Lower leg skin (tissue), 4 donors: ENCODE measurements around the gene NDUFV1. TPM values are rescaled to one million over a fixed set of nuclear protein-coding genes. Genes with fewer than 3 reads are reported as not detected.

Source experiments
- DNase-seq, 2 donors: peaks; one replicate each; pipeline ENCODE4 v3.0.0-alpha.2; 2019; ENCODE audit warnings: low spot score in 2 of 2
- H3K4me3 ChIP-seq: fragments of 200-600 bp; sonication (generic); 2 replicates; pipeline ENCODE4 v1.5.1; 2017; ENCODE audit warnings: mild to moderate bottlenecking, low read depth; ENCODE audit not compliant: poor library complexity, severe bottlenecking
- POLR2A ChIP-seq, 2 donors: fragments of 450-650 bp; IDR thresholded peaks; one replicate each; pipeline ENCODE4 v1.6.1; 2016 to 2017; ENCODE audit warnings: antibody characterized with exemption in 2 of 2, mild to moderate bottlenecking in 1 of 2, moderate library complexity in 1 of 2
- WGBS, 2 donors: methylation state at CpG; one replicate each; pipeline ENCODE4 v1.1.5; 2018; 5-methylcytosine and 5-hydroxymethylcytosine counted together
- intact Hi-C: fragments of 100-400 bp; cut with DNase I; formaldehyde crosslinking; loops from one replicate; pipeline ENCODE4 v1.15.0; 2023; ENCODE audit warnings: low total_unique reads
- total RNA-seq, 4 donors: library from RNA; depleted of rRNA; stranded (reverse); fragments of >200 nt; gene quantifications; one replicate each; pipeline ENCODE4 v1.1.0, GENCODE V29; 2016
- TF ChIP-seq, protein P1 (sequence below), 3 donors: fragments of 450-650 bp; IDR thresholded peaks; one replicate each; pipeline ENCODE4 v1.5.1; 2016; ENCODE audit warnings: antibody characterized with exemption in 3 of 3, mild to moderate bottlenecking in 3 of 3, moderate library complexity in 2 of 3

Gene NDUFV1
- total RNA-seq, 4 donors from 2014 or later: 238 to 283 (median 269) TPM

DNA sequence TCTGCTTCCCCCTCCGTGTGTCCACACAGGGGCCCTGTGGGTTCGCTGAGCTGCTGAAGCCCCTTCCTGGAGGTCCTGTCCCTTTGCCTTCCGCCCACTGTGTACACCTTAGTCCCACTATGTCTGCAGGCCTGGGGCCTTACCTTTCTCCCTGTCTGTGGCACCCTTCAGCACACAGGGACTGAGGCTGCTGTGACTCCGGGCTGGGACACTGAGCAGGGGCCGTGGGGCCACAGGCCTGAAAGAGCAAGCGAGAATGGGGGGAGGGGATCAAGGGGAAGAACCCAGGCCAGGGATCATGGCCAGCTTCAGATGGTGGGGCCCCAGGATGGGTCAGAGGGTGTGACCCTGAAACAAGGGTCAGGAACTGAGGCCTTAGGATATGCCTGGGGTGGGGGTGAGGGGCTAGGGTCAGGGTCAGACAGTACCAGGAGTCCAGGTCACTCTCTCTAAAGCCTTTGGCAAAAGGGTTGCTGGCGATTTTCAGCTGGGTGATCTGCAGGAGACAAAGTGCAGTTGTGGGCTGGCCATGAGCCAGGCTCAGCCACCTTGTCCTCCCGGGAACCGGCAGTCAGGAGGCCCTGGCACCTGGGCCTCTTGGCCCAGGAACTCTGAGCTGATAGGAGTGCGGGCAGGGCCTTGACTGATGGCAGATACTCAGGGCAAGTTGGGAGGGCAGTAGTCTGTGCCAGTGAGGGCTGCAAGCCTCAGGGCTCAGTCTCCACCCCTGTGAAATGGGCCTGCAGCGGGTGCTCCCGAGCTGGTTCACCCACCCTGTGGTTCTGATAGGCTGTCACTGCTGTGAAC is 25.6 kb downstream of the NDUFV1 start:
- no peak for DNase-seq
- H3K4me3 ChIP-seq: no peak overlapping the region
- intact Hi-C loops: no loop called here
- 79 to 80% methylated on average over 12 of the region's 12 CpGs for WGBS, 2 donors
- no peak for TF ChIP-seq POLR2A (IDR thresholded peaks at IDR 0.05)
- TF ChIP-seq, protein P1, sequence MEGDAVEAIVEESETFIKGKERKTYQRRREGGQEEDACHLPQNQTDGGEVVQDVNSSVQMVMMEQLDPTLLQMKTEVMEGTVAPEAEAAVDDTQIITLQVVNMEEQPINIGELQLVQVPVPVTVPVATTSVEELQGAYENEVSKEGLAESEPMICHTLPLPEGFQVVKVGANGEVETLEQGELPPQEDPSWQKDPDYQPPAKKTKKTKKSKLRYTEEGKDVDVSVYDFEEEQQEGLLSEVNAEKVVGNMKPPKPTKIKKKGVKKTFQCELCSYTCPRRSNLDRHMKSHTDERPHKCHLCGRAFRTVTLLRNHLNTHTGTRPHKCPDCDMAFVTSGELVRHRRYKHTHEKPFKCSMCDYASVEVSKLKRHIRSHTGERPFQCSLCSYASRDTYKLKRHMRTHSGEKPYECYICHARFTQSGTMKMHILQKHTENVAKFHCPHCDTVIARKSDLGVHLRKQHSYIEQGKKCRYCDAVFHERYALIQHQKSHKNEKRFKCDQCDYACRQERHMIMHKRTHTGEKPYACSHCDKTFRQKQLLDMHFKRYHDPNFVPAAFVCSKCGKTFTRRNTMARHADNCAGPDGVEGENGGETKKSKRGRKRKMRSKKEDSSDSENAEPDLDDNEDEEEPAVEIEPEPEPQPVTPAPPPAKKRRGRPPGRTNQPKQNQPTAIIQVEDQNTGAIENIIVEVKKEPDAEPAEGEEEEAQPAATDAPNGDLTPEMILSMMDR (IDR thresholded peaks at IDR 0.05): no peak

DNA sequence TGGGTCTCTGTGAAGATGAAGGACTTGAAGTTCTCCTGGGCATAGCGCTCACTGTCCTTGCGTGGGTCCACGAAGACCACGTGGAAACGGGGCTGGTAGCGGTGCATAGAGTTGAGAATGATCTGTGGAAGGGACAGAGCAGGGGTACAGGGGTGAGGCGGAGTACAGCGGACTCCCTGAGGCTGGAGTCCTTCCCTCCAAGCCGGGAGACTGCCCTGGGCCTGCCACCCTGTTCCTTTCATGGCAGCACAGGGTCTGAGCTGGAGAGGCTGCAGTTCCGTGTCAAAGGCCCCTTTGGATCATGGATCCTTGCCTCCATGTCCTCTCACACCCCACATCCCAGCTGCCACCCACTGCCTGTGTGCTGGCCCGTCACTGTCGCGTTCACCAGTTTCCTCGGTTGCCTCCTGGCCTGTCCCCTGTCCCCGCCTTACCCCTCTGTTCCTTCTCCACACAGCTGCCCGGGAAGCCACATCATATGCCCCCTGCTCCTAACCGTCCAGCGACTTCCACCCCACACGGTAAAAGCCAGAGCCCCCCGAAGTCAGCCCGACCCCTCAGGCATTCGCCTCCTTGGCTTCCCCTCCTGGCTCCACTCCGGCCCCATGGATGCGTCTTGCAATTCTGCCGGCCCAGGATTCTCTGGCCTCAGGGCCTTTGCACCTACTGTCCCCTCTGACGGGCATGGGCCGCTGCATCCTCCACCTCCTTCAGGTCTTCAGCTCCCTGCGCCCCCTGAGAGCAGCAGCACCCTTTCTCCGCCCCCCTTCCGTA is 26.4 kb downstream of the NDUFV1 start:
- no peak overlapping the region for H3K4me3 ChIP-seq
- WGBS, 2 donors: 90 to 93% methylated on average over 30 of the region's 30 CpGs
- TF ChIP-seq POLR2A (IDR thresholded peaks at IDR 0.05): no peak
- TF ChIP-seq, protein P1 (IDR thresholded peaks at IDR 0.05): no peak
- DNase-seq: peak in 1 of 2 donors; percentile 73
- intact Hi-C loops: no loop called here

DNA sequence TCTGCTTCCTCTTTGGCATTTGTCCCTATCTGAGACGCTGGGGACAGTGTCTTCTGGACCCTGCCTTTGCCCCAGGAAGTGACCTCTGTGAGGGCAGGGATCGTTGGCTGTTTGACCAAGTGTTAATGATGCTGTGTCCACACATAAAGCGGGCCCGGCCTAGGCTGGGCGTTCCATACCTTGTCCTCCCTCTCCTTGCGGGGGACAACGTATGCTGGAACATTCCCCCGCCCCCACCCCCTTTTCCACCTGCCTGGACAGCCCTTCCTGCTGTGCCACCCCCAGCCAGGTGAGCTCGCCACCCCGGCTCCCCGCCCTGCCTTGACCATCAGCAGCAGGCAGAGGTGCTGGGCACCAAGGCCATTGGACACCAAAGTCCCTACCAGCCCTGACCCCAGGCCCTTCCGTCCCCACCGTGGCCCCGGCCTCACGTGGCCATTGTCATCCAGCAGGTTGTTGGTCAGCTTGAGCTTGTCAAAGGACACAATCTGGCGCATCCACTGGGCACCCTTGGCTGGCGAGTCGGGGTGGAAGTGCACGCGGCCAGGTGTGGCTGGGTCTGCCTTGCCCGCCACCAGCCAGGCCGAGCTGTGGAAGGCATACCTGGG is 27.1 kb downstream of the NDUFV1 start:
- intact Hi-C loops: no loop called here
- H3K4me3 ChIP-seq: no peak overlapping the region
- DNase-seq: peak in 1 of 2 donors; percentile 78
- TF ChIP-seq, protein P1 (IDR thresholded peaks at IDR 0.05): no peak
- TF ChIP-seq POLR2A (IDR thresholded peaks at IDR 0.05): no peak
- WGBS, 2 donors: 78 to 88% methylated on average over 8 to 22 of the region's 22 CpGs

DNA sequence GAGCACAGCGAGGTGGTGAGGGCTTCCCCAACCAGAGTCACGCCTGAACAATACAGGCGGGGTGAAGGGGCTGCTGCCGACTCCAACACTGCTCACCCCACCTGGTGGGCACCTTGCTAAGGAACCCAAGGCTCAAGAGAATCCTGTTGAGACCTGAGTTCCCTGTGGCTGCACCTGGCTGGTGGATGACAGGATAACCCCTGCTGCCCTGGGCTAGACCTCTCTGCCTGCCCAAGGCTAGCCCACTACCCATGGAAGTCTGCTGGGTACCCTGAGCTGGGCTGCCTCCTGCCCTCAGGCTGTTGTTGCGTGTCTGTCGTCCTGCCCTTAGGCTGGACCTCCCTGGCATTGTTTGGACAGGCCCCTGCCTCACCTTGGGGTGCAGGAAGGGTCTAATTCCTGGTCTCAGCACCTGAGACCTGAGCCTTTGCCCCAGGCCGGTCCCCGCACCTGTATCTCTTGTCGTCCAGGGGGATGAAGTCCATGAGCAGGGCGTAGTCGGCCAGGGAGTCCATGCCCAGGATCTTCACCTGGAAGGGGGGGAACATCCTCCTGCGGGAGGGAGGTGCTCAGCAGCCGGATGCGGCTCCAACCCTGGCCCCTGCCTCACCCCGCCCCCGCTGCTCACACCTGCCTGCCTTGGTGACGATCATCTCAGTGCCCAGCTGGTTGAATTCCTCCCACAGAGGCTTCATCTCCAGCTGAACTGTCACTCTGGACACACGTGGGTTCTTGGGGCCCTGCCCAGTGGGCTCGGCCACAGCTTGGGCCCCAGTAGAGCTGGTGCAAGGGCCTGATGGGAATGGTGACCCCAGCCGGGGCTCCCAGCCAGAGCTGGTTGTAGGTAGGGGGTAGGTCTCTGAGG is 27.9 kb downstream of the NDUFV1 start:
- no peak for DNase-seq
- intact Hi-C loops: no loop called here
- 80 to 84% methylated on average over 13 to 15 of the region's 20 CpGs for WGBS, 2 donors

DNA sequence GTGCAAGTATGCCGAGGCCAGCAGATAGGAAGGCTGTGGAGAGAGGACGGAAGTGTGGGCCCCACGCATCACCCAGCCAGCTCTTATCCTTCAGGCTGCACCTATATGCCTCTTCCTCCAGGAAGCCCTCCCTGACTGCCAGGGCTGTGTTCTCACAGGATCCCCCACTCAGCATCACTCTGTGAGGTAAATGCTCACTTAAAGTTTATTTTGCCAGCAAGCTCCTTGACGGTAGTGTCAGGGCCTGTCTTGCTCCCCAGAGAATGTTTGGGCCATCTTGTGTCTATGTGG is 28.4 kb downstream of the NDUFV1 start:
- no peak for DNase-seq
- intact Hi-C loops: no loop called here
- TF ChIP-seq, protein P1 (IDR thresholded peaks at IDR 0.05): no peak
- no peak for TF ChIP-seq POLR2A (IDR thresholded peaks at IDR 0.05)

More for the DNA sequence above, 27.9 kb downstream of the NDUFV1 start:
- H3K4me3 ChIP-seq: no peak overlapping the region
- TF ChIP-seq, protein P1 (IDR thresholded peaks at IDR 0.05): no peak
- TF ChIP-seq POLR2A (IDR thresholded peaks at IDR 0.05): no peak

More for the DNA sequence above, 28.4 kb downstream of the NDUFV1 start:
- WGBS, 2 donors: 87 to 93% methylated on average over 4 of the region's 4 CpGs
- no peak overlapping the region for H3K4me3 ChIP-seq
